Small intestine (tissue), 7 donors: ENCODE measurements around the gene ARHGAP30. TPM values are rescaled to one million over a fixed set of nuclear protein-coding genes. Genes with fewer than 3 reads are reported as not detected.
A peak's percentile ranks its signal among the peaks of the same experiment; 100 is the strongest.

Source experiments
- DNase-seq, 2 donors: peaks; one replicate each; pipeline versions ENCODE4 v3.0.0 to v3.0.0-alpha.2; 2013
- FAIRE-seq: peaks from 2 replicates; lab custom pipeline; 2012; peaks lifted over from hg19 to GRCh38; lab: Jason Lieb, UNC
- H3K27ac ChIP-seq, 3 donors: one replicate each; pipeline ENCODE4 v1.5.1; 2013; ENCODE audit warnings: low read length in 2 of 3, mild to moderate bottlenecking in 2 of 3, control low read depth in 1 of 3, inconsistent platforms in 1 of 3, low read depth in 1 of 3, moderate library complexity in 1 of 3
- H3K27me3 ChIP-seq, 3 donors: one replicate each; pipeline ENCODE4 v1.6.1; 2013; ENCODE audit warnings: low read length in 3 of 3, inconsistent platforms in 1 of 3; ENCODE audit not compliant: control insufficient read depth in 3 of 3, insufficient read depth in 3 of 3
- H3K36me3 ChIP-seq, 3 donors: one replicate each; pipeline ENCODE4 v1.6.1; 2013; ENCODE audit warnings: low read length in 3 of 3, inconsistent platforms in 1 of 3, low read depth in 1 of 3, mild to moderate bottlenecking in 1 of 3, moderate library complexity in 1 of 3; ENCODE audit not compliant: control insufficient read depth in 3 of 3, insufficient read depth in 2 of 3
- H3K4me1 ChIP-seq, 3 donors: one replicate each; pipeline ENCODE4 v1.6.1; 2013; ENCODE audit warnings: low read length in 2 of 3, inconsistent platforms in 1 of 3, low read depth in 1 of 3, mild to moderate bottlenecking in 1 of 3, moderate library complexity in 1 of 3; ENCODE audit not compliant: control insufficient read depth in 3 of 3, insufficient read depth in 2 of 3
- H3K4me3 ChIP-seq, 3 donors: one replicate each; pipeline ENCODE4 v1.5.1; 2013; ENCODE audit warnings: low read length in 3 of 3, control low read depth in 1 of 3, inconsistent platforms in 1 of 3, low read depth in 1 of 3, mild to moderate bottlenecking in 1 of 3, moderate library complexity in 1 of 3
- H3K9me3 ChIP-seq, 2 donors: one replicate each; pipeline ENCODE4 v1.6.1; 2013; ENCODE audit warnings: low read depth in 1 of 2, low read length in 1 of 2; ENCODE audit not compliant: control insufficient read depth in 2 of 2, insufficient read depth in 1 of 2
- WGBS, 3 donors: extraction: QIAGEN DNeasy Blood & Tissue Kit; methylation state at CpG; one replicate each; pipeline ENCODE4 v1.1.7; 2013; 5-methylcytosine and 5-hydroxymethylcytosine counted together
- polyA plus RNA-seq, 4 donors: library from polyadenylated mRNA; stranded (reverse) in 3 of 4; unstranded in 1 of 4; fragments of 200-250 nt in 3 of 4; fragments of 120-200 nt in 1 of 4; gene quantifications; one replicate each; pipeline versions ENCODE4 v1.2.1 to v1.2.3, GENCODE V29; 2013
- donor health status: healthy with polysubstance abuse.
- donor health status: control.
- donor health status: control.
- donor health status: Bipolar disorder and iron deficiency.
- donor health status: healthy.

ARHGAP30 gene
- polyA plus RNA-seq, 4 donors, result 2.2 to 5.8 (median 5.2) TPM

- FAIRE-seq, result no peak
- peaks cover 0 to 2% (median 0%) of the 10 kb centered on the region in 3 donors for H3K27me3 ChIP-seq
- H3K4me3 ChIP-seq, result peak overlapping the region in 2 of 3 donors; percentile 70 to 97
- peaks cover 0 to 8% (median 8%) of the 10 kb centered on the region in 3 donors for H3K4me1 ChIP-seq
- 43 to 71% (median 51%) methylated on average over 2 of the region's 2 CpGs for WGBS, 3 donors
- peaks cover 0 to 15% (median 6%) of the 10 kb centered on the region in 3 donors for H3K36me3 ChIP-seq
- peaks cover 0 to 29% of the 10 kb centered on the region in 2 donors for H3K9me3 ChIP-seq
- peak overlapping the region in 2 of 3 donors; percentile 91 to 96 for H3K27ac ChIP-seq
- DNase-seq, result no peak
These were observed 23.0 kb downstream of the ARHGAP30 start for GRCh38 chr1:161046605-161047228.

- H3K36me3 ChIP-seq, result peaks cover 0 to 20% (median 8%) of the 10 kb centered on the region in 3 donors
- peak within 1 kb of the TSS; percentile 91 to 96 (median 91) for H3K27ac ChIP-seq
- peaks cover 0 to 8% (median 5%) of the 10 kb centered on the region in 3 donors for H3K4me1 ChIP-seq
- peak; percentile 97 to 99 for DNase-seq
- H3K4me3 ChIP-seq, result peak within 1 kb of the TSS; percentile 70 to 97 (median 96)
- FAIRE-seq, result no peak
- peaks cover 0 to 2% (median 0%) of the 10 kb centered on the region in 3 donors for H3K27me3 ChIP-seq
- 0 to 1% (median 1%) methylated on average over 29 of the region's 29 CpGs for WGBS, 3 donors
- H3K9me3 ChIP-seq, result peaks cover 0 to 29% of the 10 kb centered on the region in 2 donors
These were observed 23.7 kb downstream of the ARHGAP30 start, which contains the start of gene USF1 for GRCh38 chr1:161045736-161046604. Gene USF1 (minus strand): TSS chr1:161045977. CDS start chr1:161043275, 2,702 bp downstream.

- Histone ChIP-seq H3K4me1 (peaks cover 0 to 8% (median 5%) of the 10 kb centered on the region in 3 donors), H3K36me3 (peaks cover 0 to 28% (median 14%) of the 10 kb centered on the region in 3 donors), H3K27ac (peak overlapping the region; percentile 91 to 96 (median 91)), H3K9me3 (peaks cover 0 to 29% of the 10 kb centered on the region in 2 donors), H3K27me3 (peaks cover 0 to 2% (median 0%) of the 10 kb centered on the region in 3 donors), H3K4me3 (peak overlapping the region; percentile 70 to 97 (median 96))
- DNase-seq, result peak; percentile 84 to 87
- FAIRE-seq, result no peak
- 0 to 1% (median 1%) methylated on average over 37 to 48 of the region's 48 CpGs for WGBS, 3 donors
These were observed 24.6 kb downstream of the ARHGAP30 start for GRCh38 chr1:161044908-161045735.

- Histone ChIP-seq H3K4me1 (peaks cover 0 to 8% (median 5%) of the 10 kb centered on the region in 3 donors), H3K4me3 (peak overlapping the region; percentile 70 to 97 (median 96)), H3K9me3 (peaks cover 0 to 27% of the 10 kb centered on the region in 2 donors), H3K27me3 (peaks cover 0 to 2% (median 0%) of the 10 kb centered on the region in 3 donors), H3K36me3 (peaks cover 3 to 34% (median 20%) of the 10 kb centered on the region in 3 donors), H3K27ac (peak overlapping the region; percentile 30 to 96 (median 91))
- FAIRE-seq (no peak), DNase-seq (no peak)
These were observed 25.2 kb downstream of the ARHGAP30 start for GRCh38 chr1:161044535-161044907.

GRCh38 chr1:161039546-161039945, 30.1 kb downstream of the ARHGAP30 start:
- peak overlapping the region in 1 of 3 donors; percentile 69 for H3K4me3 ChIP-seq
- 57 to 72% (median 70%) methylated on average over 5 of the region's 5 CpGs for WGBS, 3 donors
- no peaks in the 10 kb centered on the region for H3K9me3 ChIP-seq
- DNase-seq (no peak), FAIRE-seq (no peak)
- peaks cover 2 to 23% (median 3%) of the 10 kb centered on the region in 3 donors for H3K4me1 ChIP-seq
- H3K27me3 ChIP-seq, result no peaks in the 10 kb centered on the region
- H3K27ac ChIP-seq, result peak overlapping the region; percentile 22 to 85 (median 55)
- peaks cover 3 to 41% (median 21%) of the 10 kb centered on the region in 3 donors for H3K36me3 ChIP-seq

- 0 to 10% (median 9%) methylated on average over 3 of the region's 3 CpGs for WGBS, 3 donors
- DNase-seq (no peak), FAIRE-seq (no peak)
- peaks cover 1 to 19% (median 2%) of the 10 kb centered on the region in 3 donors for H3K4me1 ChIP-seq
- peak overlapping the region; percentile 85 to 92 (median 89) for H3K27ac ChIP-seq
- peaks cover 3 to 41% (median 21%) of the 10 kb centered on the region in 3 donors for H3K36me3 ChIP-seq
- no peaks in the 10 kb centered on the region for H3K9me3 ChIP-seq
- no peaks in the 10 kb centered on the region for H3K27me3 ChIP-seq
- H3K4me3 ChIP-seq, result peak overlapping the region in 2 of 3 donors; percentile 69 to 81
These were observed 30.5 kb downstream of the ARHGAP30 start for GRCh38 chr1:161039154-161039545.

GRCh38 chr1:161038523-161039153, 31.1 kb downstream of the ARHGAP30 start, which contains the start of gene TSTD1:
Gene TSTD1 (minus strand): TSS chr1:161038964. CDS start chr1:161038889, 75 bp downstream.
- peaks cover 0 to 18% (median 2%) of the 10 kb centered on the region in 3 donors for H3K4me1 ChIP-seq
- H3K9me3 ChIP-seq, result no peaks in the 10 kb centered on the region
- 5 to 18% (median 5%) methylated on average over 41 to 54 of the region's 54 CpGs for WGBS, 3 donors
- DNase-seq, result peak; percentile 89 to 91
- peak within 1 kb of the TSS; percentile 68 to 81 (median 69) for H3K4me3 ChIP-seq
- H3K27me3 ChIP-seq, result no peaks in the 10 kb centered on the region
- H3K36me3 ChIP-seq, result peaks cover 3 to 41% (median 21%) of the 10 kb centered on the region in 3 donors
- H3K27ac ChIP-seq, result peak within 1 kb of the TSS; percentile 85 to 92 (median 89)
- FAIRE-seq, result no peak
